ENCODE results near the gene DHDDS. TPM values are rescaled to one million over a fixed set of nuclear protein-coding genes. Genes with fewer than 3 reads are reported as not detected.

The DHDDS gene
- total and polyA plus RNA-seq, 7 experiments from 2014 or later: 20.7 to 58.9 (median 33.0) TPM

DNA sequence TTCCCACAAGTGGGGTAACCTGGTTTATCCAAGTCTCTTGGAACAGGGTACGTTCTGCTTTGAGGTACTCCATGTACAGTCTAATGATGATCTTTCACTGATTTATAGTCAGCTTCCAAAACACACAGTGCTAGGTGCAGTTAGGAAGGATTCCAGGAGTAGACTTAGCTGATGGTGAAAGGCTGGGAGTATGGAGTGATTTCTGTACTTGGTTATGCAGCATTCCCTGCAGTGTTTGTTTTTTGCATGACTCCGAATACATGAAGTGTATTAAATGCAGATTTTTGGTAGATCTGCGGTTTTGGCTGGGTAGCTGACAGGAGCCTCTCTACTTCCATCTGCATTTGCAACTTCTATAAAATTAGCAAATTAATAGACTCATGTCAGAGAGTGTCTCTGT, 43.9 kb downstream of the DHDDS start:
- ChIA-PET CTCF (interaction anchor here (0.5 kb wide), 1 partner anchor 190 kb away, joined by 3 read pairs; no protein-coding TSS in a partner anchor), POLR2A (no interaction called here)
- no peak overlapping the region for H3K27ac ChIP-seq (ENCODE audit: low read depth, low read length)

DNA sequence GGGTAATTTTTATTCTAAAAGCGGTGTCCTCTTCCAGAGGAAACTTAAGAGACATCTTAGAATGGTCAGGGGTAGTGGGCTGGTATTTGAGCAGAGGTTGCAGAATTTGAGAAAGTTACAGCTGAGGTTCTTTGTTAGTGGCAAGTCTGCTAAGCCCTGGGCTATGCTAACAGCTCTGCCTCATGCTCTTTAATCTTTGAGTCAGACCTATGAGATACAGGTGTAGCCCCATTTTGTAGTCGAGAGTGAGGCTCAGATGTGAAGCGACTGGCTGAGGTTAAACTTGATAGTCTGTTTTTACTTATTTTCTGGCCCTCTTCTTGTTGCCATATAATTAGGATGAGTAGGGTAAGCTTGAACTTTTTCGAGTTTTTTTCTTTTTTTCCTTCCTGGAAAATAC, 44.8 kb downstream of the DHDDS start:
- CTCF ChIA-PET: no interaction called here
- H3K27ac ChIP-seq (ENCODE audit: low read depth, low read length): peak overlapping the region; percentile 2
- peaks cover 16 to 21% of the 10 kb centered on the region in 2 donors for H3K4me1 ChIP-seq (ENCODE audit: control insufficient read depth in 2 of 2, insufficient read depth in 2 of 2, low read length in 2 of 2)
- intact Hi-C loops (cut with micrococcal nuclease): no loop called here
- H3K36me3 ChIP-seq (ENCODE audit: control insufficient read depth in 2 of 3, insufficient read depth in 3 of 3, low read length in 3 of 3): peaks cover 14 to 48% (median 16%) of the 10 kb centered on the region in 3 experiments
- no peak overlapping the region for H3K4me3 Mint-ChIP-seq
- no peaks in the 10 kb centered on the region for H3K9me3 ChIP-seq (ENCODE audit: control insufficient read depth in 2 of 3, low read length in 3 of 3)
- POLR2A ChIA-PET: interaction anchor here (0.6 to 1.0 kb wide), 3 partner anchors 24 to 1426 kb away, joined by 3 to 6 read pairs (median 5); no protein-coding TSS in a partner anchor
- H3K4me1 Mint-ChIP-seq: peaks cover 10 to 48% (median 38%) of the 10 kb centered on the region in 7 donors
- H3K27ac Mint-ChIP-seq: peak overlapping the region in 5 of 9 donors; percentile 3 to 69 (median 49)
- H3K27me3 ChIP-seq (ENCODE audit: control insufficient read depth in 2 of 2, insufficient read depth in 2 of 2, low read length in 2 of 2): no peaks in the 10 kb centered on the region
- DNase-seq (no peak), ATAC-seq (no peak)
- no peak overlapping the region for H3K4me3 ChIP-seq (ENCODE audit: low read length)
- peaks cover 0 to 1% (median 0%) of the 10 kb centered on the region in 11 donors for H3K9me3 Mint-ChIP-seq
- peaks cover 0 to 42% (median 21%) of the 10 kb centered on the region in 5 donors for H3K36me3 Mint-ChIP-seq
- H3K27me3 Mint-ChIP-seq: peaks cover 0 to 2% (median 0%) of the 10 kb centered on the region in 5 donors

More for the DNA sequence above, 43.9 kb downstream of the DHDDS start:
- no peak for DNase-seq
- Mint-ChIP-seq H3K9me3 (peaks cover 0 to 1% (median 0%) of the 10 kb centered on the region in 11 donors), H3K4me1 (peaks cover 16 to 56% (median 45%) of the 10 kb centered on the region in 7 donors), H3K27me3 (peaks cover 0 to 2% (median 0%) of the 10 kb centered on the region in 5 donors), H3K4me3 (peak overlapping the region in 3 of 10 donors; percentile 14 to 59 (median 30)), H3K36me3 (peaks cover 0 to 42% (median 21%) of the 10 kb centered on the region in 5 donors), H3K27ac (peak overlapping the region in 6 of 9 donors; percentile 10 to 83 (median 62))
- intact Hi-C loops (cut with micrococcal nuclease): no loop called here
- no peaks in the 10 kb centered on the region for H3K9me3 ChIP-seq (ENCODE audit: control insufficient read depth in 2 of 3, low read length in 3 of 3)
- peaks cover 14 to 48% (median 16%) of the 10 kb centered on the region in 3 experiments for H3K36me3 ChIP-seq (ENCODE audit: control insufficient read depth in 2 of 3, insufficient read depth in 3 of 3, low read length in 3 of 3)
- H3K27me3 ChIP-seq (ENCODE audit: control insufficient read depth in 2 of 2, insufficient read depth in 2 of 2, low read length in 2 of 2): no peaks in the 10 kb centered on the region
- H3K4me1 ChIP-seq (ENCODE audit: control insufficient read depth in 2 of 2, insufficient read depth in 2 of 2, low read length in 2 of 2): peaks cover 24 to 28% of the 10 kb centered on the region in 2 donors
- ATAC-seq: no peak
- H3K4me3 ChIP-seq (ENCODE audit: low read length): no peak overlapping the region

DNA sequence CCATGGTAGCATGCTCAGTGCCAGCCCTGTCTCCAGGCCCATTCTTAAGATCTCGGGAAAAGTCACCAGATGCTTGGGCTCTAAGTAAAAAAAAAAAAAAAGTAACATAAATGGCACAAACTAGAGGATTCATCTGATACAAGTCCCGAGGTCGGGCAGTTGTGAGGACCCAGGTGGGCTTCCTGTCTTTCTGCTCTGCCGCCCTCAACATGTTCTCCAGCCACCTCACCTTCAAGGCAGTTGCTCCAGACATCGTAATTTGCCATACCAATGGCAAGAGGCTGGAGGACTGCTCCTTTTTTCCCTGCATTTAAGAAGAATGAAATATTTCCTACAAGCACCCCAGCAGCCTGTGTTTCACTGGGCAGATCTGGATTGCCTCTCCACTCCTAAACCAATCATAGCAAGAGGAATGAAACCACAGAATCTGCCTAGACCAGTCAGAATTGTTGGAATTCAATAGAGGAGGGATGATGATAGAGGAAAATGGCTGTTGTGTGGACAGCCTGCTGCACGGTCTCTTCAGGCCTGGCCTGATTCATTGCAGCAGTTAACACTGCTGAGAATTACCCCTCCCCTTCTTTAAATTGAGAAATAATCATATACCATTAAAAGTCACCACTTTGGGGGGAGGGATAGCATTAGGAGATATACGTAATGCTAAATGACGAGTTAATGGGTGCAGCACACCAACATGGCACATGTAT, 45.5 kb downstream of the DHDDS start:
- Histone ChIP-seq H3K4me3 (ENCODE audit: low read length) (no peak overlapping the region), H3K9me3 (ENCODE audit: control insufficient read depth in 2 of 3, low read length in 3 of 3) (no peaks in the 10 kb centered on the region), H3K4me1 (ENCODE audit: control insufficient read depth in 2 of 2, insufficient read depth in 2 of 2, low read length in 2 of 2) (peaks cover 16 to 21% of the 10 kb centered on the region in 2 donors), H3K27ac (ENCODE audit: low read depth, low read length) (peak overlapping the region; percentile 2), H3K36me3 (ENCODE audit: control insufficient read depth in 2 of 3, insufficient read depth in 3 of 3, low read length in 3 of 3) (peaks cover 14 to 44% (median 16%) of the 10 kb centered on the region in 3 experiments), H3K27me3 (ENCODE audit: control insufficient read depth in 2 of 2, insufficient read depth in 2 of 2, low read length in 2 of 2) (no peaks in the 10 kb centered on the region)
- H3K4me1 Mint-ChIP-seq: peaks cover 12 to 48% (median 38%) of the 10 kb centered on the region in 7 donors
- intact Hi-C loops (cut with micrococcal nuclease): no loop called here
- peaks cover 0 to 43% (median 21%) of the 10 kb centered on the region in 5 donors for H3K36me3 Mint-ChIP-seq
- ATAC-seq: no peak
- ChIA-PET POLR2A (interaction anchor here (0.9 to 1.0 kb wide), 2 partner anchors 23 to 356 kb away, joined by 3 to 5 read pairs; no protein-coding TSS in a partner anchor), CTCF (no interaction called here)
- H3K4me3 Mint-ChIP-seq: no peak overlapping the region
- no peaks in the 10 kb centered on the region for H3K27me3 Mint-ChIP-seq
- H3K27ac Mint-ChIP-seq: peak overlapping the region in 6 of 9 donors; percentile 7 to 69 (median 36)
- peaks cover 0 to 1% (median 0%) of the 10 kb centered on the region in 11 donors for H3K9me3 Mint-ChIP-seq
- DNase-seq: no peak

DNA sequence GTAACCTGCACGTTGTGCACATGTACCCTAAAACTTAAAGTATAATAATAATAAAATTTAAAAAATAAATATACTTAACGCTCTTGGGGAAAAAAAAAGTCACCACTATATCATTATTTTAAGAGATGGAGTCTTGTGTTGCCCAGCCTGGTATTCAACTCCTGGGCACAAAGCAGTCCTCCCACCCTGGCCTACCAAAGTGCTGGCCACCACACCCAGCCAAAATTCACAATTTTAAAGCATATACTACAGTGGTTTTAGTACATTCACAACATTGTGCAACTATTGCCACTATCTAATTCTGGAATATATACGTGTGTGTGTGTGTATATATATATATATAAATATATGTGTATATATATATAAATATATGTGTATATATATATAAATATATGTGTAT, 46.0 kb downstream of the DHDDS start:
- Mint-ChIP-seq H3K27me3 (no peaks in the 10 kb centered on the region), H3K27ac (peak overlapping the region in 1 of 9 donors; percentile 76), H3K36me3 (peaks cover 0 to 42% (median 21%) of the 10 kb centered on the region in 5 donors), H3K4me1 (peaks cover 12 to 48% (median 41%) of the 10 kb centered on the region in 7 donors), H3K4me3 (no peak overlapping the region), H3K9me3 (peaks cover 0 to 1% (median 0%) of the 10 kb centered on the region in 11 donors)
- ChIA-PET POLR2A (no interaction called here), CTCF (no interaction called here)
- Histone ChIP-seq H3K36me3 (ENCODE audit: control insufficient read depth in 2 of 3, insufficient read depth in 3 of 3, low read length in 3 of 3) (peaks cover 14 to 42% (median 16%) of the 10 kb centered on the region in 3 experiments), H3K27ac (ENCODE audit: low read depth, low read length) (no peak overlapping the region), H3K9me3 (ENCODE audit: control insufficient read depth in 2 of 3, low read length in 3 of 3) (no peaks in the 10 kb centered on the region), H3K4me1 (ENCODE audit: control insufficient read depth in 2 of 2, insufficient read depth in 2 of 2, low read length in 2 of 2) (peaks cover 16 to 21% of the 10 kb centered on the region in 2 donors), H3K4me3 (ENCODE audit: low read length) (no peak overlapping the region), H3K27me3 (ENCODE audit: control insufficient read depth in 2 of 2, insufficient read depth in 2 of 2, low read length in 2 of 2) (no peaks in the 10 kb centered on the region)
- ATAC-seq: no peak
- intact Hi-C loops (cut with micrococcal nuclease): no loop called here
- no peak for DNase-seq

DNA sequence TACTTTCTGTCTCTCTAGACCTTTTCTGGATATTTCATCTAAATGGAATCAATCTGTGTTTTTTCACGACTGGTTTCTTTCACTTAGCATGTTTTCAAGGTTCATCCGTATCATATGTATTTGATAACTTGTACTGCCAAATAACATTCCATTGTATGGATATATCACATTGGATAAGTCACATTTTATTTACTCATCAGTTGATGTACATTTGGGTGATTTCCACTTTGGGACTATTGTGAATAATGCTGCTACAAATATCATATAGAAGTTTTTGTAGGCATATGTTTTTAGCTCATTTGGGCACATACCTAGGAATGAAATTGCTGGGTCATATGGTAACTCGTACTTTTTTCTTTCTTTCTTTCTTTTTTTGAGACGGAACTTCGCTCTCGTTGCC, 46.9 kb downstream of the DHDDS start:
- ChIA-PET POLR2A (interaction anchor here (0.6 to 0.9 kb wide), 2 partner anchors 22 to 47 kb away, joined by 3 to 4 read pairs; no protein-coding TSS in a partner anchor), CTCF (interaction anchor here (0.6 kb wide), 1 partner anchor 743 kb away, joined by 3 read pairs; no protein-coding TSS in a partner anchor)
- ATAC-seq: no peak
- Histone ChIP-seq H3K27me3 (ENCODE audit: control insufficient read depth in 2 of 2, insufficient read depth in 2 of 2, low read length in 2 of 2) (no peaks in the 10 kb centered on the region), H3K36me3 (ENCODE audit: control insufficient read depth in 2 of 3, insufficient read depth in 3 of 3, low read length in 3 of 3) (peaks cover 12 to 36% (median 14%) of the 10 kb centered on the region in 3 experiments), H3K9me3 (ENCODE audit: control insufficient read depth in 2 of 3, low read length in 3 of 3) (no peaks in the 10 kb centered on the region), H3K4me1 (ENCODE audit: control insufficient read depth in 2 of 2, insufficient read depth in 2 of 2, low read length in 2 of 2) (peaks cover 10 to 12% of the 10 kb centered on the region in 2 donors), H3K27ac (ENCODE audit: low read depth, low read length) (no peak overlapping the region), H3K4me3 (ENCODE audit: low read length) (no peak overlapping the region)
- Mint-ChIP-seq H3K27me3 (no peaks in the 10 kb centered on the region), H3K4me3 (no peak overlapping the region), H3K36me3 (peaks cover 0 to 34% (median 17%) of the 10 kb centered on the region in 5 donors), H3K27ac (peak overlapping the region in 7 of 9 donors; percentile 3 to 86 (median 35)), H3K4me1 (peaks cover 6 to 42% (median 33%) of the 10 kb centered on the region in 7 donors), H3K9me3 (peaks cover 0 to 1% (median 0%) of the 10 kb centered on the region in 11 donors)
- no peak for DNase-seq
- intact Hi-C loops (cut with micrococcal nuclease): no loop called here

DNA sequence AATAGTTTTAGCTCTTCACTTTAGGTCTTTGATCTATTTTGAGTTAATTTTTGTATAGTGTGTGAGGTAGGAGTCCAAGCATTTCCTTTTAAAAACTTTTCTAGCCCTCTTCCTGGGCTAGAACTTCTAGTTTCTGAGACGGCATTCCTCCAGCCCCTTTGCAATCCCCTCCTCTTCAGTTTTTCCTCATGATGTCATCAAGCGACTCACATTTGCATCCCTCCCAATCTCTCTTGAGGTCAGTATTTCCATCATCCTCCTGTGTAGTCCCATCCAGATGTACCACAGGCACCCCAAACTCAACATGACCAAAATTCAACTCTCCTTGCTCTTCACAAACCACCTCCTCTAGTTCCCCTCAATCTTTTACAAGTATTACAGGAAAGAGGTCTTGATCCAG, 50.8 kb downstream of the DHDDS start:
- peak overlapping the region in 6 of 9 donors; percentile 23 to 79 (median 50) for H3K27ac Mint-ChIP-seq
- DNase-seq (no peak), ATAC-seq (no peak)
- peaks cover 0 to 4% (median 0%) of the 10 kb centered on the region in 11 donors for H3K9me3 Mint-ChIP-seq
- H3K4me3 ChIP-seq (ENCODE audit: low read length): no peak overlapping the region
- no peaks in the 10 kb centered on the region for H3K9me3 ChIP-seq (ENCODE audit: control insufficient read depth in 2 of 3, low read length in 3 of 3)
- no peaks in the 10 kb centered on the region for H3K27me3 ChIP-seq (ENCODE audit: control insufficient read depth in 2 of 2, insufficient read depth in 2 of 2, low read length in 2 of 2)
- CTCF ChIA-PET: no interaction called here
- H3K27ac ChIP-seq (ENCODE audit: low read depth, low read length): no peak overlapping the region
- peaks cover 0 to 5% (median 0%) of the 10 kb centered on the region in 3 experiments for H3K36me3 ChIP-seq (ENCODE audit: control insufficient read depth in 2 of 3, insufficient read depth in 3 of 3, low read length in 3 of 3)
- intact Hi-C loops (cut with micrococcal nuclease): no loop called here
- POLR2A ChIA-PET: interaction anchor here (0.5 to 2.1 kb wide), 2 partner anchors 17 to 96 kb away, joined by 3 to 6 read pairs; no protein-coding TSS in a partner anchor
- peaks cover 0 to 18% (median 9%) of the 10 kb centered on the region in 7 donors for H3K4me1 Mint-ChIP-seq
- H3K4me3 Mint-ChIP-seq: no peak overlapping the region
- H3K4me1 ChIP-seq (ENCODE audit: control insufficient read depth in 2 of 2, insufficient read depth in 2 of 2, low read length in 2 of 2): no peaks in the 10 kb centered on the region
- H3K27me3 Mint-ChIP-seq: no peaks in the 10 kb centered on the region
- peaks cover 0 to 10% (median 4%) of the 10 kb centered on the region in 5 donors for H3K36me3 Mint-ChIP-seq
